ENCODE data around the gene MGLL. TPM values are rescaled to one million over a fixed set of nuclear protein-coding genes. Genes with fewer than 3 reads are reported as not detected.
"Not testable (repeated sequence)": the region's sequence is repeated elsewhere in the genome, so short reads cannot be mapped to it uniquely, and the experiment has no call there.

MGLL gene
- total RNA-seq, 1 donor from 2014 or later = 2.5 TPM

DNA sequence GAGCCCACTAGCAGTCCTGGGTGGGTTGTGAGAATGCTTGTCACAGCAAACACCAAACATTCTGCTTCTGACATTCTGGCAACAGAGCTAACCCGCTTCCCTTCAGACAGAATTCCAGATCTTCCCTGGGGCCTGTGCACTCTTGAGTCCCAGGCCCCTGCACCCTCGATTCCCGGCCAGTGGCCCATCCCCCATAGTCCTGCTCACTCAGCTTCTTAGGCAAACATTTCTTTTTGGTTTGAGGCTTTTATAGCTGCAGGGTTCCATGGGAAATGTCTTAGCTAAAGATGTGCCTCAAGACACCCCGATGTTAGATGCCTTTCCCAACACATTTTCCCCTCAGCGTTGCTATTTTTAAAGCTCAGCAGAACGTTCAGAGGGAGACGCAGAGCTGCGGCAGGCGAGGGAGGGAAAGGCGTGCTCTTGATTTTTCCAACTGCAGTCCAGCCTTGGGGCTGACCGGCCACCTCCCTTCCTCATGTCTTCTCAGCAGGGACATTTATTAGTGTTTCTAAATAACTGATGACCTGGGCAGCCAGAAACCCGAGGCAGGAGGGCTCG lies 114.4 kb downstream of the MGLL start:
- H3K4me3 Mint-ChIP-seq = no peak overlapping the region
- H3K27me3 Mint-ChIP-seq (ENCODE audit: low read depth) = peaks cover 3% of the 10 kb centered on the region
- H3K9me3 Mint-ChIP-seq = peaks cover 21% of the 10 kb centered on the region
- H3K36me3 Mint-ChIP-seq = no peaks in the 10 kb centered on the region
- no peak for DNase-seq (ENCODE audit: low spot score in 2 of 2, unreplicated experiment in 2 of 2)
- H3K27ac Mint-ChIP-seq = peak overlapping the region; percentile 7
- H3K4me1 Mint-ChIP-seq = peaks cover 5% of the 10 kb centered on the region
- TF ChIP-seq, protein P1, sequence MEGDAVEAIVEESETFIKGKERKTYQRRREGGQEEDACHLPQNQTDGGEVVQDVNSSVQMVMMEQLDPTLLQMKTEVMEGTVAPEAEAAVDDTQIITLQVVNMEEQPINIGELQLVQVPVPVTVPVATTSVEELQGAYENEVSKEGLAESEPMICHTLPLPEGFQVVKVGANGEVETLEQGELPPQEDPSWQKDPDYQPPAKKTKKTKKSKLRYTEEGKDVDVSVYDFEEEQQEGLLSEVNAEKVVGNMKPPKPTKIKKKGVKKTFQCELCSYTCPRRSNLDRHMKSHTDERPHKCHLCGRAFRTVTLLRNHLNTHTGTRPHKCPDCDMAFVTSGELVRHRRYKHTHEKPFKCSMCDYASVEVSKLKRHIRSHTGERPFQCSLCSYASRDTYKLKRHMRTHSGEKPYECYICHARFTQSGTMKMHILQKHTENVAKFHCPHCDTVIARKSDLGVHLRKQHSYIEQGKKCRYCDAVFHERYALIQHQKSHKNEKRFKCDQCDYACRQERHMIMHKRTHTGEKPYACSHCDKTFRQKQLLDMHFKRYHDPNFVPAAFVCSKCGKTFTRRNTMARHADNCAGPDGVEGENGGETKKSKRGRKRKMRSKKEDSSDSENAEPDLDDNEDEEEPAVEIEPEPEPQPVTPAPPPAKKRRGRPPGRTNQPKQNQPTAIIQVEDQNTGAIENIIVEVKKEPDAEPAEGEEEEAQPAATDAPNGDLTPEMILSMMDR (IDR thresholded peaks at IDR 0.05; ENCODE audit: unreplicated experiment) = no peak

DNA sequence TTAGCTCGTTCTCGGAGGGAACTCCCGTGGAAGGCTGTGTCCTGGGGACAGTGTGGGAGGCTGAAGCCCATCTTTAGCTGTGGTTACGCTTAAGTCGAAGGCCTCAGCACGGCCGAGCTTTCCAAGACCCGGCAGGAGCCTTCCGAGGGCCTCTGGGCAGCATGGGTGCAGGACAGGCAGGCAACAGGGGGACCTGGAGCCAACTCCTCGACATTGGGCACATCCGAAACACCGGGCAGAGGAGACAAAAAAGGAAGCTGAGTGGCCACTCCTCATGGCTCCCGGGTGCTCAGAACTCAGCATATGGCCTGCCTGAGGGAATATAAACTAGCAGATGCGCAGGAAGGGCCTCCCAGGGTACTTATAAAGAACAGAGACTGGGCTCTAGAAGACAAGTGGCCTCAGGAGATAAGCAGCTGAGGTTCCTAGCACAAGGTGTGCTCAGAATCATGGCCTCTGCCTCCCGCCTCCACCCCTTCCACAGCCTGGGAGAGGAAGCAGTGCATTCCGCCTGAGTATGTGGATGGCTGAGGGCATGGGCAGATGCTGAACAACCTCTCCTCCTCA lies 115.4 kb downstream of the MGLL start:
- H3K27me3 Mint-ChIP-seq (ENCODE audit: low read depth) = peaks cover 3% of the 10 kb centered on the region
- no peaks in the 10 kb centered on the region for H3K36me3 Mint-ChIP-seq
- peaks cover 21% of the 10 kb centered on the region for H3K9me3 Mint-ChIP-seq
- DNase-seq (ENCODE audit: low spot score in 2 of 2, unreplicated experiment in 2 of 2) = no peak
- H3K4me1 Mint-ChIP-seq = peaks cover 5% of the 10 kb centered on the region
- H3K27ac Mint-ChIP-seq = no peak overlapping the region
- TF ChIP-seq, protein P1 (IDR thresholded peaks at IDR 0.05; ENCODE audit: unreplicated experiment) = no peak
- H3K4me3 Mint-ChIP-seq = no peak overlapping the region

DNA sequence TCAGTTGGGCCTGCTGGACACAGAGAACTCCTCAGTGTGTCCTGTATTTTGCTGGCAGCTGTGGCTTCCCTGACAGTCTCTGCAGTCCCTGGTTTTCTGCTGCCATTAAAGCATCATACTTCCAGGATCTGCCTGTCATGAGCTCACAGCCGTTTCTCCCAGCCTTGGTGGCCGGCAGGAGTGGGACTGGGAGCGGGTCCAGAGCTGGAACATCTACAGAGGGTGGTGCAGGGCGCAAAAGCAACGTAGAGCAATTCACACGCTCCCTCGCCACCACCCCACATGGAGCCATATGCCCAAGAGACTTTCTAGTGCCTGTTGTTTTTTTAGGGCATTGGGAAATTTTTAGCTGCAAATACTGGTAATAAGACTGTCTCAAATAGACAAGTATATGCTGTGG lies 116.0 kb downstream of the MGLL start:
- Mint-ChIP-seq H3K36me3 (no peaks in the 10 kb centered on the region), H3K4me1 (peaks cover 5% of the 10 kb centered on the region), H3K27ac (no peak overlapping the region), H3K9me3 (peaks cover 21% of the 10 kb centered on the region), H3K4me3 (no peak overlapping the region), H3K27me3 (ENCODE audit: low read depth) (peaks cover 3% of the 10 kb centered on the region)
- DNase-seq (ENCODE audit: low spot score in 2 of 2, unreplicated experiment in 2 of 2) = no peak
- TF ChIP-seq, protein P1 (IDR thresholded peaks at IDR 0.05; ENCODE audit: unreplicated experiment) = no peak

DNA sequence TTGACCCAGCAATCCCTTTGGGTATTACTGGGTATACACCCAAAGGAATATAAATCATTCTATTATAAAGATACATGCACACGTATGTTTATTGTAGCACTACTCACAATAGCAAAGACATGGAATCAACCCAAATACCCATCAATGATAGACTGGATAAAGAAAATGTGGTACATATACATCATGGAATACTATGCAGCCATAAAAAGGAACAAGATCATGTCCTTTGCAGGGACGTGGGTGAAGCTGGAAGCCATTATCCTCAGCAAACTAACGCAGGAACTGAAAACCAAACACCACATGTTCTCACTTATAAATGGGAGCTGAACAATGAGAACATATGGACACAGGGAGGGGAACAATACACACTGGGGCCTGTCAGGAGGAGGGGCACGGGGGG lies 117.5 kb downstream of the MGLL start:
- not testable (repeated sequence) for H3K27me3 Mint-ChIP-seq (ENCODE audit: low read depth); DNase-seq (ENCODE audit: low spot score in 2 of 2, unreplicated experiment in 2 of 2); H3K36me3 Mint-ChIP-seq; H3K4me1 Mint-ChIP-seq; H3K4me3 Mint-ChIP-seq; H3K27ac Mint-ChIP-seq
- peaks cover 21% of the 10 kb centered on the region for H3K9me3 Mint-ChIP-seq

DNA sequence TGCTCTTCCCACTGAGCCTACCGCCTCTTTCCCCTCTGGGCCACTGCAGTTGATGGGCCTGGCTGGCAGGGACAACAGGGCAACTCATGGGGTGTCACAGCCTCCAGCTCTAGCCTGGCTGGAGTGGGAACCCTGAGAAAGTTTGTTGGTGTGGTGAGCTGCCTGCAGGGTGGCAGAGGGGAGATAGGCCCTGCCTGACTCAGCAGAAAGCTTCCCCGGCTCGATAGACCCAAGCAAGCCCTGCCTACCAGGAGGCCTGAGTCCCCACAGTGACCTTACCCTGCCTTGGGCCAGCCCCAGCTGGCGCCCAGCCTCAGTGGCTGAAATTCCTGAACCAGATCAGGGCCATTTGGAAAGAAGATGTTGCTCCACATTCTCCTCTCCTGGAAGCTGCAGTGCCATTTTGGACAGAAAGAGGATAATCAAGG lies 120.2 kb downstream of the MGLL start:
- H3K9me3 Mint-ChIP-seq = peaks cover 21% of the 10 kb centered on the region
- no peaks in the 10 kb centered on the region for H3K36me3 Mint-ChIP-seq
- no peak for DNase-seq (ENCODE audit: low spot score in 2 of 2, unreplicated experiment in 2 of 2)
- no peak overlapping the region for H3K27ac Mint-ChIP-seq
- H3K4me1 Mint-ChIP-seq = peaks cover 7% of the 10 kb centered on the region
- H3K4me3 Mint-ChIP-seq = no peak overlapping the region
- TF ChIP-seq, protein P1 (IDR thresholded peaks at IDR 0.05; ENCODE audit: unreplicated experiment) = no peak
- no peaks in the 10 kb centered on the region for H3K27me3 Mint-ChIP-seq (ENCODE audit: low read depth)

DNA sequence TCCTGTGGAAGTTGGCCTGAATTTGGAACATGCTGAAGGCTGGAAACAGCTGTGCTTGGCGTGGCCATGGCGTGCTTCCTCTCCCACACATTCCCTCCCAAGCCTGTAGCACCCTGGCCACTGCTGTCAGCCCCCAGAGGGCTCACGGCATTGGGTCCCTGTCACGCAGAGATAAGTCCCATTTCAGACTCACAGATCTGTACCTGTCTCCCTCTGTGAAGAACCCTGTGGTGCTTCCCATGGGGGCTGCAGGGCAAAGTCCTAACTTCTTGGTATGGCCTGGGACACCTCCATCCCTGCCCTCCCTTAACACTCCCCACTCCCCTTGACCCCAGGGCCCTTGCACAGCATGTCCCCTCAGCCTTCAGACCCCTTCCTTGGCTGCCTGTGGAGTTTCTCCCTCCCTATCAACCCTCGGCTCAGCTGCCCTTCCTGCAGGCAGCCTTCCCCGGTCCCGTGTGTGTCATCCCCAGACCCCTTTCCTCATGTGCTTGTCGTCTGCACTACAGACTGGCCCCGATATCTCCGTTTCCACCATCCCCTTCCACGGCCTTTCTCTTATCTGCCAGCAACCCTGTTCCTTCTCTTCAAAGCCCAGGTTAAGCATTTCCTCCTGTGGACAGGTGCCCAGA lies 120.9 kb downstream of the MGLL start:
- no peak for DNase-seq (ENCODE audit: low spot score in 2 of 2, unreplicated experiment in 2 of 2)
- Mint-ChIP-seq H3K27ac (peak overlapping the region; percentile 59), H3K36me3 (no peaks in the 10 kb centered on the region), H3K27me3 (ENCODE audit: low read depth) (no peaks in the 10 kb centered on the region), H3K4me3 (no peak overlapping the region), H3K9me3 (peaks cover 21% of the 10 kb centered on the region), H3K4me1 (peaks cover 11% of the 10 kb centered on the region)
- TF ChIP-seq, protein P1 (IDR thresholded peaks at IDR 0.05; ENCODE audit: unreplicated experiment) = no peak

Data from mesothelial cell of epicardium (in vitro differentiated cells).